KMS-11 (cell line): Measurements from ENCODE around the gene CSAG3.
"Not testable (repeated sequence)": the region's sequence is repeated elsewhere in the genome, so short reads cannot be mapped to it uniquely, and the experiment has no call there.

ENCODE experiments used
- H2AFZ ChIP-seq: fragments of 200-600 bp; sonication (generic); 2 replicates; pipeline ENCODE4 v1.6.1; 2016; ENCODE audit warnings: antibody characterized with exemption, mixed run types, low read depth
- H3K27ac ChIP-seq: fragments of 200-600 bp; sonication (generic); 2 replicates; pipeline ENCODE4 v1.6.1; 2016; ENCODE audit warnings: mild to moderate bottlenecking, mixed run types
- H3K27me3 ChIP-seq: fragments of 200-600 bp; sonication (generic); 2 replicates; pipeline ENCODE4 v1.6.1; 2017; ENCODE audit warnings: mild to moderate bottlenecking, low read depth, mixed run types, moderate library complexity; ENCODE audit not compliant: insufficient read depth
- H3K36me3 ChIP-seq: fragments of 200-600 bp; sonication (generic); 2 replicates; pipeline ENCODE4 v1.6.1; 2017; ENCODE audit warnings: mild to moderate bottlenecking, mixed run types; ENCODE audit not compliant: insufficient read depth
- H3K4me1 ChIP-seq: fragments of 200-600 bp; sonication (generic); 2 replicates; pipeline ENCODE4 v1.6.1; 2016; ENCODE audit warnings: mild to moderate bottlenecking, low read depth, mixed run types; ENCODE audit not compliant: poor library complexity, severe bottlenecking
- H3K4me2 ChIP-seq: fragments of 200-600 bp; sonication (generic); 2 replicates; pipeline ENCODE4 v1.7.0; 2016; ENCODE audit warnings: mild to moderate bottlenecking, mixed run types
- H3K4me3 ChIP-seq: fragments of 200-600 bp; sonication (generic); IDR thresholded peaks from 2 replicates; pipeline ENCODE4 v1.6.1; 2017; ENCODE audit warnings: low read depth, low read length, mixed read lengths; ENCODE audit not compliant: insufficient read depth
- H3K79me2 ChIP-seq: fragments of 200-600 bp; sonication (generic); 2 replicates; pipeline ENCODE4 v1.6.1; 2016; ENCODE audit warnings: low read depth, mixed run types; ENCODE audit not compliant: insufficient read depth
- H3K9ac ChIP-seq: fragments of 200-600 bp; sonication (generic); 2 replicates; pipeline ENCODE4 v1.6.1; 2016; ENCODE audit warnings: mild to moderate bottlenecking, mixed run types
- H4K20me1 ChIP-seq: fragments of 200-600 bp; sonication (generic); 2 replicates; pipeline ENCODE4 v1.6.1; 2016; ENCODE audit warnings: mild to moderate bottlenecking, mixed run types; ENCODE audit not compliant: insufficient read depth
- TF ChIP-seq, protein P1 (sequence below): fragments of 200-600 bp; sonication (generic); conservative IDR thresholded peaks from 2 replicates; pipeline ENCODE4 v1.6.1; 2017; ENCODE audit warnings: low read depth, mild to moderate bottlenecking, antibody characterized with exemption, low read length, moderate library complexity, mixed read lengths

The CSAG3 gene

DNA sequence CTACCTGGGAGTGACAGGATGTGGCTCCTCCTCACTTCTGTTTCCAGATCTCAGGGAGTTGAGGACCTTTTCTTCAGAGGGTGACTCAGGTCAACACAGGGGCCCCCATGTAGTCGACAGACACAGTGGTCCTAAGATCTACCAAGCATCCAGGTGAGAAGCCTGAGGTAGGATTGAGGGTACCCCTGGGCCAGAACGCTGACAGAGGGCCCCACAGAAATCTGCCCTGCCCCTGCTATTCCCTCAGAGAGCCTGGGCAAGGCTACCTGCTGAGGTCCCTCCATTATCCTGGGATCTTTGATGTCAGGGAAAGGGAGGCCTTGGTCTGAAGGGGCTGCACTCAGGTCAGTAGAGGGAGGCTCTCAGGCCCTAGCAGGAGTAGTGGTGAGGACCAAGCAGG lies 23.9 kb upstream of the CSAG3 start:
- H3K4me3 ChIP-seq = no peak overlapping the region
- no peaks in the 10 kb centered on the region for H4K20me1 ChIP-seq
- no peak overlapping the region for H2AFZ ChIP-seq
- H3K79me2 ChIP-seq = no peaks in the 10 kb centered on the region
- no peaks in the 10 kb centered on the region for H3K36me3 ChIP-seq
- no peaks in the 10 kb centered on the region for H3K27me3 ChIP-seq
- TF ChIP-seq, protein P1, sequence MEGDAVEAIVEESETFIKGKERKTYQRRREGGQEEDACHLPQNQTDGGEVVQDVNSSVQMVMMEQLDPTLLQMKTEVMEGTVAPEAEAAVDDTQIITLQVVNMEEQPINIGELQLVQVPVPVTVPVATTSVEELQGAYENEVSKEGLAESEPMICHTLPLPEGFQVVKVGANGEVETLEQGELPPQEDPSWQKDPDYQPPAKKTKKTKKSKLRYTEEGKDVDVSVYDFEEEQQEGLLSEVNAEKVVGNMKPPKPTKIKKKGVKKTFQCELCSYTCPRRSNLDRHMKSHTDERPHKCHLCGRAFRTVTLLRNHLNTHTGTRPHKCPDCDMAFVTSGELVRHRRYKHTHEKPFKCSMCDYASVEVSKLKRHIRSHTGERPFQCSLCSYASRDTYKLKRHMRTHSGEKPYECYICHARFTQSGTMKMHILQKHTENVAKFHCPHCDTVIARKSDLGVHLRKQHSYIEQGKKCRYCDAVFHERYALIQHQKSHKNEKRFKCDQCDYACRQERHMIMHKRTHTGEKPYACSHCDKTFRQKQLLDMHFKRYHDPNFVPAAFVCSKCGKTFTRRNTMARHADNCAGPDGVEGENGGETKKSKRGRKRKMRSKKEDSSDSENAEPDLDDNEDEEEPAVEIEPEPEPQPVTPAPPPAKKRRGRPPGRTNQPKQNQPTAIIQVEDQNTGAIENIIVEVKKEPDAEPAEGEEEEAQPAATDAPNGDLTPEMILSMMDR = no peak
- H3K4me2 ChIP-seq = no peak overlapping the region
- H3K9ac ChIP-seq = no peak overlapping the region
- no peak overlapping the region for H3K27ac ChIP-seq
- no peaks in the 10 kb centered on the region for H3K4me1 ChIP-seq

GRCh38 chrX:152735860-152736511 lies 23.0 kb upstream of the CSAG3 start:
- Histone ChIP-seq H3K27me3 (no peaks in the 10 kb centered on the region), H4K20me1 (no peaks in the 10 kb centered on the region)

DNA sequence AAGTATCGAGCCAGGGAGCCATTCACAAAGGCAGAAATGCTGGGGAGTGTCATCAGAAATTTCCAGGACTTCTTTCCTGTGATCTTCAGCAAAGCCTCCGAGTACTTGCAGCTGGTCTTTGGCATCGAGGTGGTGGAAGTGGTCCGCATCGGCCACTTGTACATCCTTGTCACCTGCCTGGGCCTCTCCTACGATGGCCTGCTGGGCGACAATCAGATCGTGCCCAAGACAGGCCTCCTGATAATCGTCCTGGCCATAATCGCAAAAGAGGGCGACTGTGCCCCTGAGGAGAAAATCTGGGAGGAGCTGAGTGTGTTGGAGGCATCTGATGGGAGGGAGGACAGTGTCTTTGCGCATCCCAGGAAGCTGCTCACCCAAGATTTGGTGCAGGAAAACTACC lies 22.5 kb upstream of the CSAG3 start:
- not testable (repeated sequence) for H3K4me2 ChIP-seq, H3K4me3 ChIP-seq, H3K9ac ChIP-seq, H2AFZ ChIP-seq, H3K36me3 ChIP-seq, H3K4me1 ChIP-seq, H3K27ac ChIP-seq, H4K20me1 ChIP-seq, H3K27me3 ChIP-seq, H3K79me2 ChIP-seq

More at GRCh38 chrX:152735860-152736511, 23.0 kb upstream of the CSAG3 start:
- no peaks in the 10 kb centered on the region for H3K36me3 ChIP-seq
- no peak overlapping the region for H3K27ac ChIP-seq
- no peak overlapping the region for H3K4me3 ChIP-seq
- H2AFZ ChIP-seq = no peak overlapping the region
- TF ChIP-seq, protein P1 = no peak
- H3K4me2 ChIP-seq = no peak overlapping the region
- H3K79me2 ChIP-seq = no peaks in the 10 kb centered on the region
- no peaks in the 10 kb centered on the region for H3K4me1 ChIP-seq
- H3K9ac ChIP-seq = no peak overlapping the region

- no peaks in the 10 kb centered on the region for H3K79me2 ChIP-seq
- no peak overlapping the region for H3K4me3 ChIP-seq
- H3K9ac ChIP-seq = no peak overlapping the region
- H2AFZ ChIP-seq = no peak overlapping the region
- no peak overlapping the region for H3K4me2 ChIP-seq
- H4K20me1 ChIP-seq = no peaks in the 10 kb centered on the region
- no peaks in the 10 kb centered on the region for H3K36me3 ChIP-seq
- H3K27ac ChIP-seq = no peak overlapping the region
- H3K27me3 ChIP-seq = no peaks in the 10 kb centered on the region
- TF ChIP-seq, protein P1 = no peak
- no peaks in the 10 kb centered on the region for H3K4me1 ChIP-seq
Measured at GRCh38 chrX:152738560-152738959, 20.5 kb upstream of the CSAG3 start.

DNA sequence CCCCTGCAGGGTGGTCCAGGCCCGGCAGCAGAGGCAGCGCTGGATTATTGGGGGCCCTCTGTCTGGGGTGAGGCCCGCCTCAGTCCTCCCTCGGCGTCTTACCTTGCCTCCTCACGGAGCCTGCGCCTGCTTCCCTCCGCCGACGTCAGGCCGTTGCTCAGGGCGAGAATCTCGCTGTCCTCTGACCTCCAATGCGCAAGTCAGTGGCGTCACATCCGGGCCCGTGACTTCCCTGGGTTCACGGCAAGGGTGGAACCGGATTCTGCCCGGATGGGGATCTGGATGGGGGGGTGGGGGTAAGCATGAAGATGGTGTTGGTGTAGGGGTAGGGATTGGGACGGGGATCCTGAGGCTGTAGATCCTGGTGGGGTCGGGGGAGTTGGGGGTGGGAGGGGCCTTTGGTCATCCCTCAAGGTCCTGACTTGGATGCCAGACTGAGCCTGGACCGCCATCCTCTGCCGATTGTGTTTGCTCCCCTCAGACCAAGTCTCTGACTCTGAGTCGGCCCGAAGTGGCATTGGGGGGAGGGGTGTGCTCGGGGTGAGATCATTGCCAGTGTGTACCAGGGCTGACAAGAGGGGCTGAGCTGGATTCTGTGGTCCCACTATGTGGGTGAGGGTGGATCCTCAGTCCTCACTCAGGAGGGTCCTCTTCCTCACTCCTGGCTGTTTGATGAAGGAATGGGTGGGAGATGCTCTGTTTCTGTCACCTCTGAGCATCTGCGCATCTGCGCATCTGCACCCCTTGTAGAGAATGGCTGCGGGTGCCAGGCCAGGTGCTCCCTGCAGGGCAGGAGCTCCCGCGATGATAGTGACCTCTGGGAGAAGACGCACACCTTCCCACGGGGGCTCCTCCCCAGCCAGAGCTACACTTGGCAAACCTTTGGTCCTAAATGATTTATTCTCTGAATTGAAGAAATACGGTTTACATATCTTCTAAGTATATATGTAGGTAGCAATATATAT lies 5.0 kb upstream of the CSAG3 start, which contains the start of gene MAGEA2:
Gene MAGEA2 (minus strand): TSS at position 157 of the 965 bp plus-strand sequence. CDS start 2,479 bp downstream, outside the sequence.
- H3K9ac ChIP-seq, H3K79me2 ChIP-seq, H2AFZ ChIP-seq, H3K27me3 ChIP-seq, H4K20me1 ChIP-seq, H3K36me3 ChIP-seq, H3K4me2 ChIP-seq, H3K4me1 ChIP-seq, H3K27ac ChIP-seq, H3K4me3 ChIP-seq: not testable (repeated sequence)

DNA sequence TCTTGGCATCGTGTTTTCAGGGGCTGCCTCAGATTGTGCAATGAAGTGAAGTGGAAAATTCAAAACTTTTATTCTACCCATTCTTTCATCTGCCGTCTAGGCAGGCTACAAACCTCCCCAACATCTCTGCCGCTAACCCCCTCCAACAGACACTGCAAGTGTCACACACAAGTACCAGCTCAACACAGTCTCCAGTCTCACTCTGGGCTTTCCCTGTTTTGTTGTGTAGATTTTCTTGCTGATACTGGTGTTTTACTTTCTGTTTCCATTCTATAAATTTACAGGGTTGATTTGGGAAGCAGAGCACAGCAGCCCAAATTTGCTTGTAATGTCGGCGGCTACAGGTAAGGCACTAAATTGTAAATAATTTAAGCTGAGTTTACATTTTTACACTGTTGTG lies 4.1 kb upstream of the CSAG3 start:
- H3K27ac ChIP-seq, H4K20me1 ChIP-seq, H3K9ac ChIP-seq, H3K27me3 ChIP-seq, H3K36me3 ChIP-seq, H3K79me2 ChIP-seq, H3K4me2 ChIP-seq, H2AFZ ChIP-seq, H3K4me1 ChIP-seq, H3K4me3 ChIP-seq: not testable (repeated sequence)

- not testable (repeated sequence) for H4K20me1 ChIP-seq, H3K4me2 ChIP-seq, H3K36me3 ChIP-seq, H2AFZ ChIP-seq, H3K79me2 ChIP-seq, H3K4me1 ChIP-seq, H3K4me3 ChIP-seq, H3K27ac ChIP-seq, H3K9ac ChIP-seq, H3K27me3 ChIP-seq
Measured at GRCh38 chrX:152759544-152759943, 526 bp downstream of the CSAG3 start.
